ENCODE results near the gene ANTXR1.

Gene ANTXR1

DNA sequence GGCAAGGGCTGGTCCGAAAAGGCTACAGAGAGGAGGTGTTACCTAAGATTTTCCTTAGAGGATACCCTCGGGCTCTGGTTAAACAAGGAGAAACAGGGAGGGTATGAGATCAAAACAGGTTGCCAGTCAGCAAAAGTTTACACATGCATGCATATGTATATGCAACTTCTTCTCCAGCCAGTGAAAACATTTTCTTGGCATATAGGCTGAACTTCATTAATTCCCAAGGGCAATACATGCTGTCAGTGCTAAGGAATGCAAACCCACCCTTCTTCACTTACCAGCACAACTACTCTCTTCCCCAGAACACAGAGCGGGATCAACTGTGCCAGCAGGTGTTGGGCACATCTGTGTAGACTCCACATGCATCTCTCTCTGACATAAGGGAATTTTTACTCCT is 198.1 kb downstream of the ANTXR1 start:
- TF ChIP-seq, protein P1, sequence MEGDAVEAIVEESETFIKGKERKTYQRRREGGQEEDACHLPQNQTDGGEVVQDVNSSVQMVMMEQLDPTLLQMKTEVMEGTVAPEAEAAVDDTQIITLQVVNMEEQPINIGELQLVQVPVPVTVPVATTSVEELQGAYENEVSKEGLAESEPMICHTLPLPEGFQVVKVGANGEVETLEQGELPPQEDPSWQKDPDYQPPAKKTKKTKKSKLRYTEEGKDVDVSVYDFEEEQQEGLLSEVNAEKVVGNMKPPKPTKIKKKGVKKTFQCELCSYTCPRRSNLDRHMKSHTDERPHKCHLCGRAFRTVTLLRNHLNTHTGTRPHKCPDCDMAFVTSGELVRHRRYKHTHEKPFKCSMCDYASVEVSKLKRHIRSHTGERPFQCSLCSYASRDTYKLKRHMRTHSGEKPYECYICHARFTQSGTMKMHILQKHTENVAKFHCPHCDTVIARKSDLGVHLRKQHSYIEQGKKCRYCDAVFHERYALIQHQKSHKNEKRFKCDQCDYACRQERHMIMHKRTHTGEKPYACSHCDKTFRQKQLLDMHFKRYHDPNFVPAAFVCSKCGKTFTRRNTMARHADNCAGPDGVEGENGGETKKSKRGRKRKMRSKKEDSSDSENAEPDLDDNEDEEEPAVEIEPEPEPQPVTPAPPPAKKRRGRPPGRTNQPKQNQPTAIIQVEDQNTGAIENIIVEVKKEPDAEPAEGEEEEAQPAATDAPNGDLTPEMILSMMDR (IDR thresholded peaks at IDR 0.05; ENCODE audit: unreplicated experiment in 3 of 3) = no peak
- Mint-ChIP-seq H3K27me3 (ENCODE audit: low read depth) (no peaks in the 10 kb centered on the region), H3K36me3 (ENCODE audit: low read depth) (peaks cover 31% of the 10 kb centered on the region), H3K27ac (no peak overlapping the region), H3K4me1 (peaks cover 23% of the 10 kb centered on the region), H3K4me3 (no peak overlapping the region), H3K9me3 (no peaks in the 10 kb centered on the region)

DNA sequence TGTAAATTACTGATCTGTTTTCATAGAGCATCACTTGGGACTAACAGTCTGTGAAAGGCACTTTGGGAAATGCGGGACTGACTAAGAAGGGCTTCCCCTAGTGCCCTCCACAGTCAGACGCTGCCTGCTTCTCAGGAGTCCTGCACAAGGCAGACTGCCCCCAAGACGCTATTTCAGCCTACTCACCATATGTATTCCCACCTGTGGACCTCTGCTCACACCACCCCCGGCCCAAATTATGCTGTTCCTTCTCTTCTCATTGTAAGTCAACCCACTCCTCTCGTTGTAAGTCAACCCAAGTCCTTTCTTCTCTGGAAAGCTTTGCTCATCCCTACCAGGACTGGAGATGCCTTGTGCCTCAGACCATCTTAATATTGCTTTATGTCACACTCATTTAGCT is 198.7 kb downstream of the ANTXR1 start:
- Mint-ChIP-seq H3K4me1 (peaks cover 30% of the 10 kb centered on the region), H3K4me3 (no peak overlapping the region), H3K27me3 (ENCODE audit: low read depth) (no peaks in the 10 kb centered on the region), H3K27ac (no peak overlapping the region), H3K9me3 (no peaks in the 10 kb centered on the region), H3K36me3 (ENCODE audit: low read depth) (peaks cover 31% of the 10 kb centered on the region)
- TF ChIP-seq, protein P1 (IDR thresholded peaks at IDR 0.05; ENCODE audit: unreplicated experiment in 3 of 3) = no peak

DNA sequence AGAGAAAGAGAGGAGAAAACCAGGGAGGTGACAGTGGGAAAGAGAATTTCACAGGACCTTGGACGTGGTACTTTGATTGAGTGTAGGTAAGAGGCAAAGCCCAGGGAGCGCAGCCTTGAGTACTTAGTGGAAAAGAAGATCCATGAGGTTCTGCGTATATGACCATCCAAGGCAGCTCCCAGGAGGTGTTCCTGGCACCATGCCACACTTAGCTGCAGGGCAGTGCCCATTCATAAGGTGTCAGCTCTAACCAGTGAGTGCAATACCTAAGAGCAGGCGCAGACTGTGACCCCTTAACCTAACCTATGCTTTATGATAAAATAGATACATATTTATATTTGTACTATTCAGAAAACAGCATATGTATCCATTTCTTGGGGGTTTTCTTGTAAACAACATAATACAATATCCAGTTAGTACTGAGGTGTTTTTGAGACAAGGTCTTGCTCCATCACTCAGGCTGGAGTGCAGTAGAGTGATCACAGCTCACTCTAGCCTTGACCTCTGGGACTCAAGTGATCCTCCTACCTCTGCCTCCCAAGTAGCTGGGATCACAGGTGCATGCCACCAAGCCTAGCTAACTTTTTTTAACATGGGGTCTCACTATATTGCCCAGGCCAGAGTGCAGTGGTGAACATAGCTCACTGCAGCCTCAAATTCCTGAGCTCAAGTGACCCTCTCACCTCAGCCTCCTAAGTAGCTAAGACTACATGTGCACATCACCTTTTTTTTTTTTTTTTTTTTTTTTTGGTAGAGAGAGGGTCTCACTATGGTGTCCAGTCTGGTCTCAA is 199.5 kb downstream of the ANTXR1 start:
- TF ChIP-seq, protein P1 (IDR thresholded peaks at IDR 0.05; ENCODE audit: unreplicated experiment in 3 of 3) = no peak
- Mint-ChIP-seq H3K36me3 (ENCODE audit: low read depth) (peaks cover 24% of the 10 kb centered on the region), H3K27ac (no peak overlapping the region), H3K4me1 (peaks cover 37% of the 10 kb centered on the region), H3K4me3 (no peak overlapping the region), H3K27me3 (ENCODE audit: low read depth) (no peaks in the 10 kb centered on the region), H3K9me3 (no peaks in the 10 kb centered on the region)

DNA sequence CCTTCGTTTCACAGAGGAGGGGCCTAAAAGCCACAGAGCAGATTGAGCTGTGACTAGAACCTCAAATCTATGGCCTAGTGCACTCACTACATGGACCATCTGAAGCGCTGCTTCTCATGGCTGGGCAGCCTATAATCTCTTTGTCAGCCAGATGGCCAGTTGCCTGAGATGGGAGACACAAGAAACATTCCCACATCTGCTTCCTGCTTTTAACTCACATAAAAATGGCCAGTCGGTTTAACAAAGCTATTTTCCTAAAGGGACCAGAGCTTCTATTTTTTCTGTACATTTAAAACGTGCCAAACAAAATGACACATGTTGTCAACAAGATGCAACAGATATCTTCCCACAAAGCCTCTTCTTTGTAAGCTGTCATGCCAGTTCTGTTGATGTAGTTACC is 200.2 kb downstream of the ANTXR1 start:
- TF ChIP-seq, protein P1 (IDR thresholded peaks at IDR 0.05; ENCODE audit: unreplicated experiment in 3 of 3) = no peak
- Mint-ChIP-seq H3K4me3 (no peak overlapping the region), H3K36me3 (ENCODE audit: low read depth) (peaks cover 20% of the 10 kb centered on the region), H3K4me1 (peaks cover 45% of the 10 kb centered on the region), H3K9me3 (no peaks in the 10 kb centered on the region), H3K27ac (peak overlapping the region in 2 of 3 experiments; percentile 18 to 63), H3K27me3 (ENCODE audit: low read depth) (no peaks in the 10 kb centered on the region)

DNA sequence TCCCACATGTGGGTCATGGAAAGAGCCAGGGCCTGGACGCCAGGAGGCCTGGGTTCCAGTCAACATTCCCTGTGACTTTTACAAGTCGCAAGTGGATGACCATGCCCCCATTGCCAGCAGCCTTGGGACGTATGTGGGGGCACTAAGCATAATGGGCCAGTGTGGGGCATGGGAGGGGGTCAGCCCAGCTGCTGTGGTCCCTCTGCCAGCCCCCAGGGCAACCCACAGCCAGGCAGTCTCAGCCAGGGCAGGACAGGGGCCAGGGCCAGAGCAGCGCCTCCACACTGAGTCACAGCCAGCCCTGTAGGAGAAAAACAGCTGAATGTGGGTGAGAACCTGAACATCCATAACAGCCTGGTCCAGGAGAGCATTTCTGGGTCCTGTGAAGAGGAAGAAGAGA is 200.8 kb downstream of the ANTXR1 start:
- H3K36me3 Mint-ChIP-seq (ENCODE audit: low read depth) = peaks cover 20% of the 10 kb centered on the region
- no peak overlapping the region for H3K4me3 Mint-ChIP-seq
- TF ChIP-seq, protein P1 (IDR thresholded peaks at IDR 0.05; ENCODE audit: unreplicated experiment in 3 of 3) = no peak
- H3K27me3 Mint-ChIP-seq (ENCODE audit: low read depth) = no peaks in the 10 kb centered on the region
- no peaks in the 10 kb centered on the region for H3K9me3 Mint-ChIP-seq
- H3K4me1 Mint-ChIP-seq = peaks cover 48% of the 10 kb centered on the region
- H3K27ac Mint-ChIP-seq = peak overlapping the region in 1 of 3 experiments; percentile 76

DNA sequence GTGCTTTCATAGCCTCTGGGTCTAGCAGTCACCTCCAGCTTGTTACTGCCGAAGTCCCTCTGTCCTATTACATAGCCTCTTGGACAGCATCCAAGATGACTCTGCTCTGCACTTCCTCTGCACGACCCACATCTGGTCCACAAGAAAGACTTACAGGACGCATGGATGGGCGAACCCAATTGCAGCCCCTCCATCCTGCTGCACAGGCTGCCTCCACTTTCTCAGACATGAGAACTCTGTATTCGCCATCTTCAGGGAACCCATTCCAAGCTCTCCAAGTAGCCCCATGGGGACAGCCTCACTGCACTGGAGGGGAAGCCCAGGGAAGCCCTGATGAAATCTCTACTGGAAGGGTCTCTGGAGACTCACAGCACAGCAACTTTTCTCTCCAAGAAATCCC is 201.9 kb downstream of the ANTXR1 start:
- Mint-ChIP-seq H3K36me3 (ENCODE audit: low read depth) (peaks cover 23% of the 10 kb centered on the region), H3K4me1 (peaks cover 57% of the 10 kb centered on the region), H3K27ac (peak overlapping the region; percentile 73 to 79 (median 76)), H3K27me3 (ENCODE audit: low read depth) (no peaks in the 10 kb centered on the region), H3K9me3 (no peaks in the 10 kb centered on the region), H3K4me3 (peak overlapping the region in 1 of 3 experiments; percentile 7)
- TF ChIP-seq, protein P1 (IDR thresholded peaks at IDR 0.05; ENCODE audit: unreplicated experiment in 3 of 3) = no peak
